GDM1 (cell line): ENCODE measurements around the gene GYPA.
"Not testable (repeated sequence)": the region's sequence is repeated elsewhere in the genome, so short reads cannot be mapped to it uniquely, and the experiment has no call there.

Experiments used
- DNase-seq: peaks from one replicate; lab custom pipeline; 2025; lab: John Stamatoyannopoulos, UW

Gene GYPA

GRCh38 chr4:144140594-144141295 is at the start of gene GYPA:
GYPA (minus strand) TSS chr4:144140718; CDS start chr4:144140635, 83 bp downstream.
- not testable (repeated sequence) for DNase-seq

GRCh38 chr4:144190009-144190408 is 49.5 kb upstream of the GYPA start:
- no peak for DNase-seq

GRCh38 chr4:144189121-144189520 is 48.6 kb upstream of the GYPA start:
- no peak for DNase-seq

- DNase-seq = no peak
These were observed 44.6 kb upstream of the GYPA start for GRCh38 chr4:144185086-144185485.

- DNase-seq = no peak
These were observed 42.6 kb upstream of the GYPA start for GRCh38 chr4:144183165-144183564.

GRCh38 chr4:144181391-144181790 is 40.9 kb upstream of the GYPA start:
- no peak for DNase-seq

GRCh38 chr4:144179152-144179739 is 38.7 kb upstream of the GYPA start:
- DNase-seq = no peak

- no peak for DNase-seq
These were observed 37.9 kb upstream of the GYPA start for GRCh38 chr4:144178414-144178813.

GRCh38 chr4:144176476-144176875 is 36.0 kb upstream of the GYPA start:
- DNase-seq = no peak

- DNase-seq = peak; percentile 5
These were observed 34.0 kb upstream of the GYPA start for GRCh38 chr4:144174401-144175067.

- DNase-seq = no peak
These were observed 31.2 kb upstream of the GYPA start for GRCh38 chr4:144171697-144172096.

- DNase-seq = no peak
These were observed 28.7 kb upstream of the GYPA start for GRCh38 chr4:144169211-144169610.

- no peak for DNase-seq
These were observed 13.5 kb upstream of the GYPA start for GRCh38 chr4:144154044-144154443.

- DNase-seq = peak; percentile 23
These were observed 2.3 kb upstream of the GYPA start for GRCh38 chr4:144142690-144143326.

GRCh38 chr4:144141493-144141892 is 975 bp upstream of the GYPA start:
- DNase-seq = no peak

GRCh38 chr4:144139991-144140390 is 527 bp downstream of the GYPA start:
- not testable (repeated sequence) for DNase-seq

GRCh38 chr4:144139547-144139946 is 971 bp downstream of the GYPA start:
- DNase-seq = not testable (repeated sequence)

GRCh38 chr4:144138239-144138638 is 2.3 kb downstream of the GYPA start:
- DNase-seq = not testable (repeated sequence)

- DNase-seq = not testable (repeated sequence)
These were observed 3.2 kb downstream of the GYPA start for GRCh38 chr4:144137137-144137931.

GRCh38 chr4:144136189-144136588 is 4.3 kb downstream of the GYPA start:
- not testable (repeated sequence) for DNase-seq

GRCh38 chr4:144130167-144130566 is 10.4 kb downstream of the GYPA start:
- DNase-seq = not testable (repeated sequence)
